Ovary (tissue), 9 donors: ENCODE data around the gene DUOXA2. TPM values are rescaled to one million over a fixed set of nuclear protein-coding genes. Genes with fewer than 3 reads are reported as not detected.

Source experiments
- DNase-seq, 5 donors: peaks; one replicate each; pipeline ENCODE4 v3.0.0-alpha.2; 2019 to 2020
- H3K27ac ChIP-seq, 2 donors: fragments of 200-600 bp; one replicate each; pipeline versions ENCODE4 v1.5.1 to v1.8.0; 2019 to 2022
- H3K27me3 ChIP-seq: fragments of 200-600 bp; one replicate; pipeline ENCODE4 v1.8.0; 2022
- H3K36me3 ChIP-seq: fragments of 200-600 bp; sonication (generic); one replicate; pipeline ENCODE4 v1.5.1; 2019
- H3K4me1 ChIP-seq: one replicate; pipeline ENCODE4 v1.8.1; 2013; ENCODE audit warnings: mild to moderate bottlenecking, moderate library complexity; ENCODE audit not compliant: insufficient read depth
- H3K4me3 ChIP-seq: fragments of 200-600 bp; sonication (generic); one replicate; pipeline ENCODE4 v1.5.1; 2017
- H3K9me3 ChIP-seq, 2 donors: fragments of 200-600 bp in 1 of 2; sonication (generic) in 1 of 2; one replicate each; pipeline versions ENCODE4 v1.5.1 to v1.8.1; 2013 to 2019; ENCODE audit warnings: mild to moderate bottlenecking in 1 of 2, moderate library complexity in 1 of 2
- EP300 ChIP-seq: sonication (generic); formaldehyde crosslinking; IDR thresholded peaks from one replicate; pipeline ENCODE4 v1.6.1; 2017; ENCODE audit warnings: antibody characterized with exemption
- POLR2A ChIP-seq: fragments of 450-650 bp; IDR thresholded peaks from one replicate; pipeline ENCODE4 v1.6.1; 2017; ENCODE audit warnings: antibody characterized with exemption, mild to moderate bottlenecking, moderate library complexity
- WGBS, 3 donors: extraction: QIAGEN DNeasy Blood & Tissue Kit in 1 of 3; methylation state at CpG; one replicate each; pipeline versions ENCODE4 v1.1.5 to v1.1.7; 2013 to 2017; 5-methylcytosine and 5-hydroxymethylcytosine counted together
- intact Hi-C, 4 donors: fragments of 100-400 bp; cut with DNase I; formaldehyde crosslinking; loops; one replicate each; pipeline versions ENCODE4 v1.11.0 to v1.15.1; 2022 to 2023
- polyA plus RNA-seq, 2 donors: library from polyadenylated mRNA; stranded (reverse); fragments of 200-250 nt in 1 of 2; fragments of 350-450 nt in 1 of 2; fragmentation: Illumina TruSeq in 1 of 2; extraction: RNeasy Lipid Tissue Mini Kit (QIAGEN cat#74804) in 1 of 2; gene quantifications; one replicate each; pipeline ENCODE4 v1.2.3, GENCODE V29; 2013 to 2014
- total RNA-seq, 7 donors: library from RNA; depleted of rRNA in 2 of 7; stranded (reverse); fragments of >200 nt in 2 of 7; fragmentation: NEBNext Ultra II Directional in 3 of 7; extraction: Animal tissue kit (Norgen Biotek cat#: 25700) in 3 of 7; gene quantifications; one replicate each; pipeline versions ENCODE4 v1.1.0 to v1.2.4, GENCODE V29; 2016 to 2023
- TF ChIP-seq, protein P1 (sequence below), 3 donors: fragments of 450-650 bp in 2 of 3; fragments of 200-600 bp in 1 of 3; IDR thresholded peaks; one replicate each; pipeline versions ENCODE4 v1.5.1 to v1.8.0; 2016 to 2022; ENCODE audit warnings: antibody characterized with exemption in 3 of 3, mild to moderate bottlenecking in 1 of 3
- donor health status: DM: no; HTN: no; CAD: no; lungs with moderate emphysema.
- donor health status: DM: no; HTN: no; CAD: no.
- donor health status: Bipolar disorder and iron deficiency.
- donor health status: DM: yes; HTN: yes; CAD: no.
- donor health status: DM: no; HTN: no; CAD: no.
- donor health status: DM: yes; HTN: yes; CAD: no.

DUOXA2 gene
- total and polyA plus RNA-seq, 9 donors: 0.17 to 0.18 TPM; not detected in 7

DNA sequence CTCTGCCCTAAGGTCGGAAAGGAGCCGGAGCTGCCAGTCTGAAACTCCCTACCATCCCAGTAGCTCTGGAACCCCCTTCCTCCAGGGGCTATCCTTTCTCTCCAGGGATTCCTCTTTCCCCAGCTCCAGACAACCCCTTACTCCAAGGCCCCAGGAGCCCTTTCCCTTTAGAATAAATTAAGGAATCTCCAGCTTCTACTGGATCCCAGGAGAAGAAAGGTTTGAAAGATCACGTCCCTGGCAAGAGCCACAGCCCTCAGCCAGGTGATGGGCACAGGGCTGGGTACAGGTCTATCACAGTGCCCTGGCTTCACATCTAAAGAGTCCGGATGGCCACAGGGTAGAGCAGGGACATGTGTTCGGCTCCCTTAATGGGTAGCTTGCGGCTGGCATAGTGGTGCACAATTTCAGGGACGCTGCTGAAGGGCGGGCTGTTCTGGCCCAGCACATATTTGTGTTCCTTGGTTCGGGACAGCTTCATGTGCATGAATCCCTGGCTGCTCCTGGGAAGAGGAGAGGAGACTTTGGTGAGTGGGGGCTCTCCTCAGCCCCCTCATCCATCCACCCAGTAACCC lies 53.6 kb downstream of the DUOXA2 start:
- no peaks in the 10 kb centered on the region for H3K27me3 ChIP-seq
- no peaks in the 10 kb centered on the region for H3K9me3 ChIP-seq
- H3K4me3 ChIP-seq: no peak overlapping the region
- TF ChIP-seq EP300: no peak
- TF ChIP-seq POLR2A: no peak
- TF ChIP-seq, protein P1, sequence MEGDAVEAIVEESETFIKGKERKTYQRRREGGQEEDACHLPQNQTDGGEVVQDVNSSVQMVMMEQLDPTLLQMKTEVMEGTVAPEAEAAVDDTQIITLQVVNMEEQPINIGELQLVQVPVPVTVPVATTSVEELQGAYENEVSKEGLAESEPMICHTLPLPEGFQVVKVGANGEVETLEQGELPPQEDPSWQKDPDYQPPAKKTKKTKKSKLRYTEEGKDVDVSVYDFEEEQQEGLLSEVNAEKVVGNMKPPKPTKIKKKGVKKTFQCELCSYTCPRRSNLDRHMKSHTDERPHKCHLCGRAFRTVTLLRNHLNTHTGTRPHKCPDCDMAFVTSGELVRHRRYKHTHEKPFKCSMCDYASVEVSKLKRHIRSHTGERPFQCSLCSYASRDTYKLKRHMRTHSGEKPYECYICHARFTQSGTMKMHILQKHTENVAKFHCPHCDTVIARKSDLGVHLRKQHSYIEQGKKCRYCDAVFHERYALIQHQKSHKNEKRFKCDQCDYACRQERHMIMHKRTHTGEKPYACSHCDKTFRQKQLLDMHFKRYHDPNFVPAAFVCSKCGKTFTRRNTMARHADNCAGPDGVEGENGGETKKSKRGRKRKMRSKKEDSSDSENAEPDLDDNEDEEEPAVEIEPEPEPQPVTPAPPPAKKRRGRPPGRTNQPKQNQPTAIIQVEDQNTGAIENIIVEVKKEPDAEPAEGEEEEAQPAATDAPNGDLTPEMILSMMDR (IDR thresholded peaks at IDR 0.05): no peak
- peak overlapping the region in 1 of 2 donors; percentile 97 for H3K27ac ChIP-seq
- intact Hi-C loops: loop anchor here (2.0 to 10.0 kb wide), 6 partner anchors 31 to 287 kb away; partner anchors contain the start of gene GATM (in 1 of the 4)
- 57 to 67% (median 61%) methylated on average over 9 of the region's 9 CpGs for WGBS, 3 donors
- no peaks in the 10 kb centered on the region for H3K4me1 ChIP-seq
- DNase-seq: no peak
- no peaks in the 10 kb centered on the region for H3K36me3 ChIP-seq

Other genes starting within 250 kb of the DUOXA2 start
- 1 to 10 TPM in 1 of 7 donors, not detected in 6; 1.8 TPM for gene TERB2, start 157.6 kb upstream of the DUOXA2 start, total RNA-seq
- gene TERB2, start 157.6 kb upstream of the DUOXA2 start, polyA plus RNA-seq: not detected
- 10 to 100 TPM in 3 of 7 donors, 1 to 10 TPM in 4; 3.9 to 10.4 (median 8.3) TPM for gene SORD, start 91.1 kb upstream of the DUOXA2 start, total RNA-seq
- gene SORD, start 91.1 kb upstream of the DUOXA2 start, polyA plus RNA-seq: 10 to 100 TPM in 1 of 2 donors, 1 to 10 TPM in 1; 4.3 to 25.0 TPM
- 1 to 10 TPM in 1 of 7 donors, under 1 TPM in 6; 0.05 to 1.1 (median 0.63) TPM for gene DUOX2, start 154 bp upstream of the DUOXA2 start, total RNA-seq
- gene DUOX2, start 154 bp upstream of the DUOXA2 start, polyA plus RNA-seq: 1 to 10 TPM in 1 of 2 donors, under 1 TPM in 1; 0.30 to 1.6 TPM
- gene DUOXA1, start 15.6 kb downstream of the DUOXA2 start, total RNA-seq: 1 to 10 TPM in 4 of 7 donors, under 1 TPM in 3; 0.30 to 4.1 (median 1.2) TPM
- under 1 TPM; 0.51 to 0.77 TPM for gene DUOXA1, start 15.6 kb downstream of the DUOXA2 start, polyA plus RNA-seq
- gene DUOX1, start 15.7 kb downstream of the DUOXA2 start, total RNA-seq: 1 to 10 TPM in 5 of 7 donors, under 1 TPM in 2; 0.23 to 9.2 (median 2.2) TPM
- under 1 TPM; 0.47 to 0.87 TPM for gene DUOX1, start 15.7 kb downstream of the DUOXA2 start, polyA plus RNA-seq
- gene SHF, start 73.6 kb downstream of the DUOXA2 start, total RNA-seq: 10 to 100 TPM; 18.3 to 45.3 (median 30.5) TPM
- gene SHF, start 73.6 kb downstream of the DUOXA2 start, polyA plus RNA-seq: 10 to 100 TPM; 17.5 to 31.2 TPM
- gene SLC28A2, start 137.9 kb downstream of the DUOXA2 start, total RNA-seq: under 1 TPM in 3 of 7 donors, not detected in 4; 0.12 to 0.31 (median 0.17) TPM
- under 1 TPM in 1 of 2 donors, not detected in 1; 0.06 TPM for gene SLC28A2, start 137.9 kb downstream of the DUOXA2 start, polyA plus RNA-seq